Prostate gland (tissue), 2 donors: ENCODE measurements around the gene XKR3. TPM values are rescaled to one million over a fixed set of nuclear protein-coding genes. Genes with fewer than 3 reads are reported as not detected.
"Not testable (repeated sequence)": the region's sequence is repeated elsewhere in the genome, so short reads cannot be mapped to it uniquely, and the experiment has no call there.

Experiments used
- DNase-seq: peaks from one replicate; pipeline ENCODE4 v3.0.0-alpha.2; 2019; ENCODE audit warnings: low spot score
- H3K27ac ChIP-seq, 2 donors: fragments of 200-600 bp; sonication (generic); 2 replicates each; pipeline ENCODE4 v1.5.1; 2017 to 2019
- H3K27me3 ChIP-seq: fragments of 200-600 bp; sonication (generic); replicated peaks from 2 replicates; pipeline ENCODE4 v1.5.1; 2019; ENCODE audit not compliant: insufficient read depth
- H3K36me3 ChIP-seq, 2 donors: fragments of 200-600 bp; sonication (generic); 1 replicate in 1 of 2; 2 replicates in 1 of 2; pipeline versions ENCODE4 v1.5.1 to v1.8.1; 2017 to 2019
- H3K4me1 ChIP-seq: fragments of 200-600 bp; sonication (generic); replicated peaks from 2 replicates; pipeline ENCODE4 v1.5.1; 2019
- H3K4me3 ChIP-seq, 2 donors: fragments of 200-600 bp; sonication (generic); 2 replicates each; pipeline ENCODE4 v1.5.1; 2017 to 2019
- H3K9me3 ChIP-seq: fragments of 200-600 bp; sonication (generic); 2 replicates; pipeline ENCODE4 v1.5.1; 2017
- CTCF ChIP-seq, 4 experiments: fragments of 200-600 bp in 2 of 4; fragments of 450-650 bp in 2 of 4; sonication (generic) in 2 of 4; IDR thresholded peaks; 1 replicate in 3 of 4; 2 replicates in 1 of 4; pipeline ENCODE4 v1.5.1; 2016 to 2019; ENCODE audit warnings: antibody characterized with exemption in 4 of 4, mild to moderate bottlenecking in 2 of 4, moderate library complexity in 2 of 4
- POLR2A ChIP-seq: fragments of 450-650 bp; IDR thresholded peaks from one replicate; pipeline ENCODE4 v1.6.1; 2016; ENCODE audit warnings: antibody characterized with exemption, mild to moderate bottlenecking
- POLR2AphosphoS5 ChIP-seq: sonication (generic); formaldehyde crosslinking; IDR thresholded peaks from one replicate; pipeline ENCODE4 v1.6.1; 2017; ENCODE audit warnings: antibody characterized with exemption
- WGBS: methylation state at CpG from one replicate; pipeline ENCODE4 v1.1.5; 2018; 5-methylcytosine and 5-hydroxymethylcytosine counted together
- intact Hi-C: fragments of 100-400 bp; cut with DNase I; formaldehyde crosslinking; loops from one replicate; pipeline ENCODE4 v1.14.2; 2022
- total RNA-seq, 2 donors: library from RNA; depleted of rRNA; stranded (reverse); fragments of >200 nt; gene quantifications; one replicate each; pipeline ENCODE4 v1.1.0, GENCODE V29; 2016

Gene XKR3
- total RNA-seq, 2 donors from 2014 or later = 0.74 TPM; not detected in 1

GRCh38 chr22:16776080-16776479, 49.1 kb downstream of the XKR3 start:
- Histone ChIP-seq H3K36me3 (no peaks in the 10 kb centered on the region), H3K4me1 (no peaks in the 10 kb centered on the region), H3K9me3 (no peaks in the 10 kb centered on the region), H3K27me3 (no peaks in the 10 kb centered on the region), H3K4me3 (no peak overlapping the region), H3K27ac (no peak overlapping the region)
- intact Hi-C loops = no loop called here
- no peak for DNase-seq
- 69% methylated on average over 3 of the region's 3 CpGs for WGBS
- no peak for TF ChIP-seq POLR2AphosphoS5
- TF ChIP-seq POLR2A = no peak

- H3K4me3 ChIP-seq = no peak overlapping the region
- H3K27me3 ChIP-seq = no peaks in the 10 kb centered on the region
- intact Hi-C loops = no loop called here
- no peaks in the 10 kb centered on the region for H3K9me3 ChIP-seq
- H3K4me1 ChIP-seq = no peaks in the 10 kb centered on the region
- TF ChIP-seq POLR2AphosphoS5 = no peak
- TF ChIP-seq CTCF (IDR thresholded peaks at IDR 0.05) = no peak
- no peak for TF ChIP-seq POLR2A
- 46% methylated on average over 2 of the region's 2 CpGs for WGBS
- no peak overlapping the region for H3K27ac ChIP-seq
- DNase-seq = no peak
- H3K36me3 ChIP-seq = no peaks in the 10 kb centered on the region
These were observed 50.2 kb downstream of the XKR3 start for GRCh38 chr22:16774911-16775500.

GRCh38 chr22:16771569-16771968, 53.6 kb downstream of the XKR3 start:
- WGBS = 94% methylated on average over 4 of the region's 4 CpGs

GRCh38 chr22:16767927-16768326, 57.3 kb downstream of the XKR3 start:
- H3K27me3 ChIP-seq, H3K36me3 ChIP-seq, DNase-seq, H3K4me3 ChIP-seq, H3K4me1 ChIP-seq, intact Hi-C loops, H3K9me3 ChIP-seq, H3K27ac ChIP-seq: not testable (repeated sequence)
- 81% methylated on average over 2 of the region's 2 CpGs for WGBS

More at GRCh38 chr22:16771569-16771968, 53.6 kb downstream of the XKR3 start:
- H3K9me3 ChIP-seq, H3K4me3 ChIP-seq, H3K27ac ChIP-seq, DNase-seq, H3K27me3 ChIP-seq, H3K4me1 ChIP-seq, H3K36me3 ChIP-seq, intact Hi-C loops: not testable (repeated sequence)

- H3K4me1 ChIP-seq, H3K4me3 ChIP-seq, H3K27ac ChIP-seq, H3K36me3 ChIP-seq, intact Hi-C loops, DNase-seq, H3K27me3 ChIP-seq, H3K9me3 ChIP-seq: not testable (repeated sequence)
- WGBS = 94% methylated on average over 2 of the region's 2 CpGs
These were observed 63.0 kb downstream of the XKR3 start for GRCh38 chr22:16762224-16762623.

GRCh38 chr22:16760416-16760815, 64.8 kb downstream of the XKR3 start:
- WGBS = 72% methylated on average over 4 of the region's 4 CpGs
- H3K27ac ChIP-seq, DNase-seq, H3K9me3 ChIP-seq, H3K36me3 ChIP-seq, H3K27me3 ChIP-seq, intact Hi-C loops, H3K4me1 ChIP-seq, H3K4me3 ChIP-seq: not testable (repeated sequence)

- WGBS = 67% methylated on average over 4 of the region's 4 CpGs
- H3K27ac ChIP-seq = not testable (repeated sequence)
These were observed 75.9 kb downstream of the XKR3 start for GRCh38 chr22:16749282-16749681.

GRCh38 chr22:16748160-16748929, 76.9 kb downstream of the XKR3 start:
- H3K4me1 ChIP-seq, H3K36me3 ChIP-seq, H3K4me3 ChIP-seq, DNase-seq, H3K27ac ChIP-seq, H3K9me3 ChIP-seq, H3K27me3 ChIP-seq, intact Hi-C loops: not testable (repeated sequence)
- WGBS = 84% methylated on average over 43 of the region's 45 CpGs

More at GRCh38 chr22:16749282-16749681, 75.9 kb downstream of the XKR3 start:
- H3K4me3 ChIP-seq, H3K36me3 ChIP-seq, DNase-seq, H3K4me1 ChIP-seq, intact Hi-C loops, H3K9me3 ChIP-seq, H3K27me3 ChIP-seq: not testable (repeated sequence)

- H3K27ac ChIP-seq = not testable (repeated sequence)
These were observed 77.7 kb downstream of the XKR3 start for GRCh38 chr22:16747266-16748159.

GRCh38 chr22:16734271-16734670, 90.9 kb downstream of the XKR3 start:
- H3K27me3 ChIP-seq, H3K9me3 ChIP-seq, H3K4me1 ChIP-seq, H3K4me3 ChIP-seq, H3K36me3 ChIP-seq, intact Hi-C loops, H3K27ac ChIP-seq, DNase-seq: not testable (repeated sequence)
- 30% methylated on average over 1 of the region's 1 CpG for whole genome bisulfite sequencing

More at GRCh38 chr22:16747266-16748159, 77.7 kb downstream of the XKR3 start:
- H3K27me3 ChIP-seq, H3K36me3 ChIP-seq, H3K9me3 ChIP-seq, DNase-seq, intact Hi-C loops, H3K4me3 ChIP-seq, H3K4me1 ChIP-seq: not testable (repeated sequence)
- 85% methylated on average over 21 of the region's 21 CpGs for WGBS
